GM19351 (cell line): ENCODE measurements around the gene CALHM1.
"Not testable (repeated sequence)": the region's sequence is repeated elsewhere in the genome, so short reads cannot be mapped to it uniquely, and the experiment has no call there.

ENCODE experiments used
- ATAC-seq: cut with Tn5 transposase; IDR thresholded peaks from one replicate; pipeline ENCODE4 v1.9.1; 2021; ENCODE audit warnings: mild to moderate bottlenecking, moderate library complexity; ENCODE audit not compliant: unreplicated experiment

The CALHM1 gene

DNA sequence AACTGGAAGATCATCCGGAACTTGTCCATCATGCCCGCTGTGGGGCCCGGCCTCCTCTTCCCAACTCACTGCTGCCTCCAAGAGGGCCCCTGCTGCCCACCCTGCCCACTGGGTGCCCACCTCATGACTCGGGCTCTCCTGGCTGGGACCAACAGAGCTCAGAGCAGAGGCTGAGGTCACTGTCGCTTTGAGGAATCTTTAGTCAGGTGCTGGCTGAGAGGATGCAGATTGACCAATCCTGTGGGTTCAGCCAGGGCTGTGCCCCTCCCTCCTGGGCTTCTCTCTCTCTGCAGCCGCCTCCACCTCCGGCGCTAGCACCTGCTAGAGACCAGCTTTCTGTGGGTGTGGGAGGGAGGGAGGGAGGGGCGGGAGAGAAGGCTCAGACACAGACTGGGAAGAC is at the start of gene CALHM1:
Gene CALHM1, minus strand, starts transcription at position 181 of the 400 bp plus-strand sequence. Its CDS starts 149 bp downstream, at position 32.
- ATAC-seq: peak; percentile 99

DNA sequence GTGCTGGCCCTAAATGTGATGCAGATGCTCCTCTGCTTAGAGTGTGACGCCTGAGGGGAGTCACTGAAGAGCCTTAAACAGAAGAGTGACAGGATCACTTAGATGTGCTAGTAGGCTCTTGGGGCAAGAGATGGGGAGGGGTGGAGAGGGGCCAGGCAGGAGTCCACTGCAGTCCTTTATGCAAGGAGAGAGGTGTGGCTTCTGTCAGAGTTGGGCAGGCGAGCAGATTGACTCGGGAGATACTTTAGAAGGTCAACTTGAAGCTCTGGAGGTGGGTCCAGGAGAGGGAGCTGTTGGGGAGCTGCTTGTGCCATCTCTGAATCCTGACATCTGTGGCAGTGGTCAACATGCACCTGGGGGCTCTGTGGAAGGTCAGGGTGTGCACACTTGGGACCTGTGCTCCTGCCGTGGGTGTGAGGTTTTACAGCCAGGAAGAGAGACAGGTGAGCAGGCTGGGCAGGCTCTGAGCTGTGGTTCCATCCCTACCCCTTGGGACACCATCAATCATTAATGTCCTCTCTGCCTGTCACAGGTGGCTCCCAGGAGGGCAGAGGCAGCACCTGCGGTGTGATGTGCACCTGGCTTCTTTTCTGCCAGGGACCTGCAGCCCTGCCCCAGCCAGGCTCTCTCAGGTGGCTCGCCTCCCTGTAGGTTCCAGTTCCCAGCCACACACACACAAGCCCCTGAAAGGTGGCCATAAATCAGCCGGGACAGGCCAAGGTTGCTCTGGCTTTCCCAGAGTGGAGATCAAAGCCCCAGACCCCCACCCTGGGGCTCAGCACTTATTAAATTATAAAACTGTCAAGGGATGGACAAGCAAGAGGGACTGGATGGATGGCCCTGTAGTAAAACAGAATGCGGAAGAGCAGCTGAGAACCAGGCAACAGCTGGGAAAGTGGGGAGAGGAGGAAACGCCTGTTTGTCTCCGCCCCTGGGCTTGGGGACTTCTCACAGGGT is 48.8 kb upstream of the CALHM1 start:
- no peak for ATAC-seq

GRCh38 chr10:103506061-103506460 is 47.4 kb upstream of the CALHM1 start:
- ATAC-seq: no peak

GRCh38 chr10:103504181-103504783 is 45.6 kb upstream of the CALHM1 start:
- ATAC-seq: no peak

DNA sequence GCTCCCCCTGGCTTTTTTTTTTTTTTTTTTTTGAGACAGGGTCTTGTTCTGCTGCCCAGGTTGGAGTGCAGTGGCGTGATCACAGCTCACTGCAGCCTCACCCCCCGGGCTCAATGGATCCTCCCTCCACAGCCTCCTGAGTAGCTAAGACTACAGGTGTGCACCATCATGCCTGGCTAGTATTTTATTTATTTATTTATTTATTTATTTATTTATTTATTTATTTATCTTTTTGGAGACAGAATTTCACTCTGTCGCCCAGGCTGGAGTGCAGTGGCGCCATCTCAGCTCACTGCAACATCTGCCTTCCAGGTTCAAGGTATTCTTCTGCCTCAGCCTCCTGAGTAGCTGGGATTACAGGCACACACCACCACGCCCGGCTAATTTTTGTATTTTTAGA is 45.1 kb upstream of the CALHM1 start:
- not testable (repeated sequence) for ATAC-seq

GRCh38 chr10:103502849-103503660 is 44.4 kb upstream of the CALHM1 start:
- ATAC-seq: no peak

DNA sequence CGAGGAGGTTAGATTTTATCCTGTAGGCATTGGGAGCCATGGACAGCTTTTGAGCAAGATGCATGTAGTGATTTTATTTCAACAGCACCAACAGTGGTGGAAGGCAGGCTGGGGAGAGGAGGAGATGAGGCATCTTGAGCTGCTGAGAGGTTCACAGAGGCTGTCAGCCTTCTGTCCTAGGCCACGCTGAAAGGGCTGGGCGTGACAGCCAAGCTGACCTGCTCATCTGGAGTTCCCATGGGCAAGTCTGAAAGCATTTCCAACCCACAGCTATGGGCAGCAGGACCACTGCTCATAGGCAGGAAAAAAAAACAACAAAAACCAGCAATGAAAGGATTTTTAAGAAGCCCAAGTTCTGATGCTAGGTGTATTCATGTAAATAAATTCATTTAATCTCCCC is 42.5 kb upstream of the CALHM1 start:
- no peak for ATAC-seq

DNA sequence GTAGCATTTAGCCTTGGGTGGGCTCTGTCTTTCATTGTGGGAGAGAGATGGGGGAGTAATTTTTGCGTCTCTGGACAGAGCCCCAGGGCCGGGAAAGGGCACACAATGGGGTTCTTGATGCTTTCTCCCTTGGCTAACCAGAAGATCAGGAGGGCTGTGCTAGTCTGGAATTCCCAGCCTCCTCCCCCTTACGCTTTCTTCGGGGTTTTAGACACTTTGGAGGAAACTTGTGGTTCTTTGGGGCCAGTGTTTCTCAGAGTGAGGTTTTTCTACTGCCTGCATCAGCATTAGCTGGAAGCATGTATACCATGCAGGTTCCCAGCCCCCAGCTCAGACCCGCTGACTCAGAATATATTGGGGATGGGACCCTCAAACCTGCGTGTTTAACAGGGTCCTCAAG is 41.8 kb upstream of the CALHM1 start:
- no peak for ATAC-seq

DNA sequence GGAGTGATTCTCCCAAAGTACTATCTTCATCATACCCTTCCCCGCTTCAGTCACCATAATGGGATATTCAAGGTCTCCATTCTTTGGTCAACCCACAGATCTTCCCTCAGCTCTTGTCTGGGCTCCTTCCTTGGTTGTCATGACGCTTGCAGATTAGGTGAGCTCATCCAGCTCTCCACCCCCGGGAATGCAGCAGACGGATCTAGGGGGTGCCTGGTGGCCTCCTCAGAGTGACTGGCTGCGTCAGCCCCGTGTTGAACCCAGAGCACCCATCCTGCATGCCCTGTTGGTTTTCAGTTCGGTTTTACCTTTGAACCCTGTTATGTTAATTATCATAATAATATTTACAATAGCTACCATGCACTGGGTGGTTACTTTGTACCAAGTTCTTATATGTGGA is 41.2 kb upstream of the CALHM1 start:
- ATAC-seq: no peak

DNA sequence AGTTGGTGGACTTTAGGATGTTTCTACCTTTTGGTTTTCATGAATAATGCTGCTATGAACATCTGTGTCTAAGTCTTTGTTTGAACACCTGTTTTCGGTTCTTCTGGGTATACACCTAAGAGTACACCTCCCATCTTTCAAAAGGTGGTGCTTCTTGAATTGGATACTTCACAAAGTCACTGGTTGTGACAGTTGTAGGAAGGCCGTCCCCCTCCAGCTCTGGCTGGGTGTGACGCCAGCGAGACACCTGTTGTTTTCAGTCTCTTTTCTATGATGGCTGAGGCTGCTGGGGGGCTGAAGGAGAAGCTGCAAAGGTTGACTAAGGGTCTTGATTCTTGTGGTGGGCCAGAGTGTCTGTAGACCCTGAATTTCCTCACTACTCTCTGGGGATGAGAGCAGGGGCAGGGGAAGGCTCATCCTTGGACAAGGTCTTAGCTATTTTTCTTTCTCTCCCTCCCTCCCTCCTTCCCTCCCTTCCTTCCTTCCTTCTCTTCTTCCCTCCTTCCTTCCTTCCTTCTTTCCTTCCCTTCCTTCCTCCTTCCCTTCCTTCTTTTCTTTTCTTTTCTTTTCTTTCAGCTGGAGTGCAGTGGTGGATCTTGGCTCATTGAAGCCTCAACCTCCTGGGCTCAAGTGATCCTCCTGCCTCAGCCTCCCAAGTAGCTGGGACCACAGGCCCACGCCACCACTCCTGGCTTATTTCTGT is 40.4 kb upstream of the CALHM1 start:
- no peak for ATAC-seq

DNA sequence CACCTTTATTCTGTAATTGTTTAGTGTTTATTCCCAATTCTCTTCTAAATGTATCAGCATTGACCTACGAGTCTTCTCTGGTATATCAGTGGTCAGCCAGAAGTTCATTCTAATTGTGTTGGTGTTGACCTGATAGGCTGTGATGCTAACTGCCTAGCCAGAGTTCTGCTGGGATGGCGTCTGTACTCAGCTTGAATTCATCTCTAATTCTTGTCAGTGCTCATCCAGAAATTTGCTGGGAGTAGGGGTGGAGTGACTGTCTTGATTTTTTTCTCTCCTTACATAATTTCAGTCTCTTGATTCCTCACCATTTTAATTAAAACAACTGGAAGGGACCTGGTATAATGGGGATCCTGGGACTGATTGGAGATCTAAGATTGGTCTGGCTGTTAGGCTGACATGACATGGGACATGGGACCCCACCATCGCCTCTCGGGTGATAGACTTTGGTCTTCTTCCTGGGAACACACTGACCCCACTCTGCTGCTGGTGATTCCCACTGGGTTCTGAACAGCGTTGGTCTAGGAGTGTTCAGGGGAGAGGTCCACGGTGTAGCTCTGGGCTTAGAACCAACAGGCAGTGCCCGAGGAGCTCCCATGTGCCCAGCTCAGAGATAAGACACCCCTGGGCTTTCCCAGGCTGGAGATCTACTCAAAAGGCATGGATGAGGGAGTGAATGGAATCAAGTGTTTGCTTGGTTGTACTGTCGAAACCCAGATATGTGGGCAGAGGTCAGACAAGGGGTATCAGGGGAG is 38.6 kb upstream of the CALHM1 start:
- no peak for ATAC-seq

- ATAC-seq: no peak
These were observed 36.6 kb upstream of the CALHM1 start for GRCh38 chr10:103495321-103495720.

- ATAC-seq: no peak
These were observed 35.5 kb upstream of the CALHM1 start for GRCh38 chr10:103493916-103494877.

DNA sequence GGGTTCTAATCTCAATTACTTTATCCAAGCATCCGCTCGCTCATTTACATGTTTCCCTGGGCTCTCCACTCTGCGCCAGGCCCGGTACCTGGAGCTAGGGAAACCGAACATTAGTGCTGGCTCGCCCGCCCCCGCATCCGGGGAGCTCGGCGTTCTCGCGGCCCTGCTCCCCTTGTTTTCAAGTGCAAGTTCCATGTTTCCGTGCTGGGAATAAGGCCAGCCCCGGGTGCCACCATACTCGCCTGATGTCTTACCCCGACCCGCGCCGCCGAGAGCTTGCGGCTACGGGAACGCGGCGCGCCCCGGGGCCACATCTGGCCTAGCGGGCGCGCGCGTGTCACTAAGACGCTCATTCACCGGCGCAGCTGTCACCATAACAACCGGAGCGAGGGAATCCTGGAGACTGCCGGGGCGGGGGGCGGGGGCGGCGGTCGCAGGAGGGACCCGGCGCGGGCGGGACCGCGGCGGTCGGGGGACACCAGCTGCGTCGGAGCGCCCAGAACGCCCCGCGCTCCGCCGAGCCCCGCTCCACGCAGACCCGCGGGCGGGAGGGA is 34.7 kb upstream of the CALHM1 start, which contains the start of gene NEURL1:
Gene NEURL1, plus strand, starts transcription at position 344 of the 554 bp plus-strand sequence. CDS start 683 bp downstream, outside the sequence.
- no peak for ATAC-seq

GRCh38 chr10:103492655-103493261 is 34.1 kb upstream of the CALHM1 start:
- ATAC-seq: no peak

DNA sequence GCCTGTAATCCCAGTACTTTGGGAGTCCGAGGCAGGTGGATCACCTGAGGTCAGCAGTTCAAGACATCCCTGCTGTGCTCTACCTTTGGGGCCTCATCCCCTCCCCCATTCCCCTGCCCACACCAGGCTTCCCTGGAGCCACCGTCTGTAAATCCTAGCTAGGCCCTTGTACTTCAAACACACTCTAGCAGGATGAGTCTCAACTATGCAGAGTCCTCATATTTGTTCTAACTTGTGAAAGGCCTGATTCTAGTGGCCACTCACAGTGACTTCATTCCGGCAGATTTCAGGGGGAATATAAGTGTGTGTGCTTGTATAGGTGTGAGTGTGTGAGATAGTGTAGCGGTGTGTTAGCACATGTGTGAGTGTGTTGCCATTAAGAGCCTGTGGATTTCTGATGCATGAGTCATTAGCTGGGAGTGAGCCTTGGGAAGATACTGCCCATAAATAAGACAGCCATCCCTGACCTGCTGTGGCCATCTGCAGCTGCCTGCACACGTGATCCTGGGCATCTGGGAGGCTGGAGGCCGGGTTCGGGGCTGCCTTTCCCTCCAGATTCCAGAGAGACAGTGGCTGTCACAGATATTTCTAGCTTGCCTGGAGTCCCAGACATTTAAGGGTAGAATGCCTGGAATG is 33.1 kb upstream of the CALHM1 start:
- ATAC-seq: no peak

- ATAC-seq: peak; percentile 29
These were observed 32.2 kb upstream of the CALHM1 start for GRCh38 chr10:103490986-103491314.

DNA sequence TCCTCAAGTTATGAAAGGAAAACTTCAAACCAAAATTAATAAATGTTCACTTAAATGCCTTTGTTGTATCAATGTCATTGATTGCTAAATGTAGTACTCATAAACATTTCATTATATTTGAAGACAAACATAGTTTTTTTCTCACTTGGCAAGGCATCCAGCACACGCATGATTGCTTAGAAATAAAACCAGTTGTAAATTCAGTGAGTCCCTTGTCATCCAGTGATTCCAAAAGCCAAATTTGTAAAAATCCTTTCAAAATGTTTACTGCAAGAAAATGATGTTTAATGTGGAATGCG is 28.7 kb upstream of the CALHM1 start:
- no peak for ATAC-seq
